ENCODE data around the gene NUDT8.
"Not testable (repeated sequence)": the region's sequence is repeated elsewhere in the genome, so short reads cannot be mapped to it uniquely, and the experiment has no call there.

NUDT8 gene

GRCh38 chr11:67659651-67660165 lies 30.0 kb upstream of the NUDT8 start:
- not testable (repeated sequence) for DNase-seq

- DNase-seq = no peak
Measured at GRCh38 chr11:67657300-67657699, 27.6 kb upstream of the NUDT8 start.

- DNase-seq = no peak
Measured at GRCh38 chr11:67656278-67656922, 26.7 kb upstream of the NUDT8 start.

GRCh38 chr11:67654225-67654624 lies 24.5 kb upstream of the NUDT8 start:
- DNase-seq = no peak

GRCh38 chr11:67652965-67653845 lies 23.5 kb upstream of the NUDT8 start:
- DNase-seq = no peak

GRCh38 chr11:67651976-67652781 lies 22.4 kb upstream of the NUDT8 start:
- no peak for DNase-seq

GRCh38 chr11:67649634-67650510 lies 20.1 kb upstream of the NUDT8 start:
- DNase-seq = no peak

GRCh38 chr11:67648796-67649613 lies 19.3 kb upstream of the NUDT8 start:
- DNase-seq = no peak

GRCh38 chr11:67648140-67648795 lies 18.5 kb upstream of the NUDT8 start:
- no peak for DNase-seq

GRCh38 chr11:67647471-67647870 lies 17.7 kb upstream of the NUDT8 start:
- no peak for DNase-seq

- DNase-seq = no peak
Measured at GRCh38 chr11:67646535-67647336, 17.0 kb upstream of the NUDT8 start.

GRCh38 chr11:67645521-67646461 lies 16.1 kb upstream of the NUDT8 start:
- no peak for DNase-seq

- no peak for DNase-seq
Measured at GRCh38 chr11:67644472-67645418, 15.0 kb upstream of the NUDT8 start.

GRCh38 chr11:67644042-67644441 lies 14.3 kb upstream of the NUDT8 start:
- DNase-seq = no peak

- DNase-seq = no peak
Measured at GRCh38 chr11:67642173-67643120, 12.7 kb upstream of the NUDT8 start.

Data from amniotic stem cell (primary cell).